ENCODE measurements around the gene CMBL. TPM values are rescaled to one million over a fixed set of nuclear protein-coding genes. Genes with fewer than 3 reads are reported as not detected.
A peak's percentile ranks its signal among the peaks of the same experiment; 100 is the strongest.

Gene CMBL
- total and polyA plus RNA-seq, 7 donors: 8.1 to 261 (median 21.3) TPM

GRCh38 chr5:10306806-10307205 is 896 bp downstream of the CMBL start:
- Histone ChIP-seq H3K9me3 (no peaks in the 10 kb centered on the region), H3K4me1 (peaks cover 0 to 19% (median 12%) of the 10 kb centered on the region in 4 donors), H3K27ac (peak overlapping the region; percentile 79 to 85 (median 84)), H3K36me3 (no peaks in the 10 kb centered on the region), H3K4me3 (peak overlapping the region; percentile 55 to 75 (median 64)), H3K27me3 (no peaks in the 10 kb centered on the region)
- no peak for DNase-seq
- intact Hi-C loops (cut with DNase I): loop anchor here (5.0 kb wide), 1 partner anchor 45 kb away; the partner anchor contains the start of gene MARCHF6
- TF ChIP-seq POLR2A (IDR thresholded peaks at IDR 0.05) (no peak), EP300 (IDR thresholded peaks at IDR 0.05) (no peak), CTCF (IDR thresholded peaks at IDR 0.05) (no peak), POLR2AphosphoS5 (IDR thresholded peaks at IDR 0.05) (no peak)
- WGBS, 2 donors: 16 to 54% methylated on average over 8 of the region's 8 CpGs

- peaks cover 0 to 21% (median 13%) of the 10 kb centered on the region in 4 donors for H3K4me1 ChIP-seq
Observed at GRCh38 chr5:10306114-10306513, 1.6 kb downstream of the CMBL start.

GRCh38 chr5:10304932-10305331 is 2.8 kb downstream of the CMBL start:
- no peak overlapping the region for H3K27ac ChIP-seq
- no peak overlapping the region for H3K4me3 ChIP-seq
- no peaks in the 10 kb centered on the region for H3K36me3 ChIP-seq
- no peaks in the 10 kb centered on the region for H3K27me3 ChIP-seq
- no peaks in the 10 kb centered on the region for H3K9me3 ChIP-seq
- intact Hi-C loops (cut with DNase I): loop anchor here (5.0 kb wide), 1 partner anchor 47 kb away; the partner anchor contains the start of gene MARCHF6
- WGBS, 2 donors: 74 to 92% methylated on average over 5 of the region's 5 CpGs
- no peak for DNase-seq
- no peak for TF ChIP-seq POLR2A (IDR thresholded peaks at IDR 0.05)
- peaks cover 0 to 21% (median 13%) of the 10 kb centered on the region in 4 donors for H3K4me1 ChIP-seq

More at GRCh38 chr5:10306114-10306513, 1.6 kb downstream of the CMBL start:
- Histone ChIP-seq H3K27ac (no peak overlapping the region), H3K4me3 (no peak overlapping the region), H3K27me3 (no peaks in the 10 kb centered on the region), H3K36me3 (no peaks in the 10 kb centered on the region), H3K9me3 (no peaks in the 10 kb centered on the region)
- TF ChIP-seq POLR2A (IDR thresholded peaks at IDR 0.05) (no peak), CTCF (IDR thresholded peaks at IDR 0.05) (no peak), POLR2AphosphoS5 (IDR thresholded peaks at IDR 0.05) (no peak), EP300 (IDR thresholded peaks at IDR 0.05) (no peak)
- DNase-seq: peak; percentile 32
- intact Hi-C loops (cut with DNase I): loop anchor here (5.0 kb wide), 1 partner anchor 46 kb away; the partner anchor contains the start of gene MARCHF6
- 22 to 72% methylated on average over 5 of the region's 5 CpGs for WGBS, 2 donors

- no peak for TF ChIP-seq POLR2A (IDR thresholded peaks at IDR 0.05)
- no peak for TF ChIP-seq POLR2AphosphoS5 (IDR thresholded peaks at IDR 0.05)
- TF ChIP-seq CTCF (IDR thresholded peaks at IDR 0.05): no peak
- no peak for TF ChIP-seq EP300 (IDR thresholded peaks at IDR 0.05)
- Histone ChIP-seq H3K4me3 (no peak overlapping the region), H3K27me3 (no peaks in the 10 kb centered on the region), H3K4me1 (peaks cover 0 to 21% (median 13%) of the 10 kb centered on the region in 4 donors), H3K27ac (no peak overlapping the region), H3K9me3 (no peaks in the 10 kb centered on the region), H3K36me3 (no peaks in the 10 kb centered on the region)
- intact Hi-C loops (cut with DNase I): no loop called here
- no peak for DNase-seq
- 69 to 78% methylated on average over 5 of the region's 5 CpGs for WGBS, 2 donors
Observed at GRCh38 chr5:10303699-10304170, 4.0 kb downstream of the CMBL start.

GRCh38 chr5:10303201-10303600 is 4.5 kb downstream of the CMBL start:
- intact Hi-C loops (cut with DNase I): no loop called here
- no peak overlapping the region for H3K27ac ChIP-seq

More at GRCh38 chr5:10303201-10303600, 4.5 kb downstream of the CMBL start:
- peaks cover 0 to 21% (median 13%) of the 10 kb centered on the region in 4 donors for H3K4me1 ChIP-seq
- H3K9me3 ChIP-seq: no peaks in the 10 kb centered on the region
- no peak for DNase-seq
- 39 to 67% methylated on average over 2 of the region's 2 CpGs for WGBS, 2 donors
- TF ChIP-seq POLR2A (IDR thresholded peaks at IDR 0.05) (no peak), CTCF (IDR thresholded peaks at IDR 0.05) (no peak), EP300 (IDR thresholded peaks at IDR 0.05) (no peak), POLR2AphosphoS5 (IDR thresholded peaks at IDR 0.05) (no peak)
- no peak overlapping the region for H3K4me3 ChIP-seq
- H3K36me3 ChIP-seq: no peaks in the 10 kb centered on the region
- H3K27me3 ChIP-seq: no peaks in the 10 kb centered on the region
